ENCODE data around the gene INTS3.

The INTS3 gene

DNA sequence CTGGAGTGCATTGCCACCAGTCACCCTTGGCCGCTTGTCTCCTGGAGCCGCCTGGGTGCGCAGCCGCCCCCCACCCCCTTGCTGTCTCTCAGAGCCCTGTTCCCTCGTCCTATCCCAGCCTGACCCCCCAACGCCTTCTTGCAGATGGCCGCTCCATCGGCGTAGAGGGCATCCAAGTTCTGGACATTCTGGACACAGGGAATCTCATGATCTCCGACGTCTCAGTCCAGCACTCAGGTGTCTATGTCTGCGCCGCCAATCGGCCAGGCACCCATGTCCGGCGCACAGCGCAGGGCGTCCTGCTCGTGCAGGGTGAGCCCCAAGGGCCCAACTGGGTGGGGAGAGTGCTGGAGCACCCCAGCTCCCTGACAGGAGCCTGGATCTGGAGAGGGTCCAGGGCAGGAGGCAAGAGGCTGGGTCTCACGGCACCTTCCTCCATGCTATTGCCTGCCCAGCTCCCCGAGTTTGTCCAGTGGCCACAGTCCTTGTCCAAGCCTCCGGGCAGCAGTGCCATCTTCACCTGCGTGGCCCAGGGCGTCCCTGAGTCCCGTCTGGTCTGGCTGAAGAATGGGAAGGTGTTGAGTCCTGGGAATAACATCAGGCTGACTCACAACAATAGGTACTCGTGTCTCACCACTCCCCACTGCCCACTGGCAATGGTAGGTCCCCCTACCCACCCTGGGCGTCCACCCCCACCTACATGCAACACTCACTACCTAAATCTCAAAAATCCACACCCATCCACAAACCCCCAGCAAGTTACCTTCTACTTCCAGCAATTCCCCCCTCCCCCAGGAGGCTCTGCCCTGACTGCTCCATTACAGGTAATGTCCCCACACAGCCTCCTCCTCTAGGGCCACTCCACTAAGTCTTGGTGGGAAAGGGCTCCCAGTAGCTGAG is 72.0 kb downstream of the INTS3 start:
- no peak for DNase-seq

DNA sequence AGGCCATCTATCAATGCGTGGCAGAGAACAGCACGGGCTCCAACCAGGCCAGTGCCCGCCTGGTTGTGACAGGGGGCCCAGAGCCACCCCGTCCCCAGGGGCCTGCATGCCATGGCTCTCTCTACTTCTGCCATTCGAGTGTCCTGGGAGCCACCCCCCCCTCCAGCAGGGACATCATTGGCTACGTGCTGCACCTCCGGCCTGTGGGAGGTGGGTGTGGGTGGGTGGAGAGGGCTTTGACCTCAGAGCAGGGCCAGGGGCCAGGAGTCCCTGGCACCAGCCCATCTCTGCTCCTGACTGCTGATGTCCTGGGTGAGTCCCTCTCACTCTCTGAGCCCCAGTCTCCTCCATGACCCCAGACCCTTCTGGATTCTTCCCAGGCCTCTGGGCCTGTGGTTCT is 72.7 kb downstream of the INTS3 start:
- DNase-seq, result no peak

DNA sequence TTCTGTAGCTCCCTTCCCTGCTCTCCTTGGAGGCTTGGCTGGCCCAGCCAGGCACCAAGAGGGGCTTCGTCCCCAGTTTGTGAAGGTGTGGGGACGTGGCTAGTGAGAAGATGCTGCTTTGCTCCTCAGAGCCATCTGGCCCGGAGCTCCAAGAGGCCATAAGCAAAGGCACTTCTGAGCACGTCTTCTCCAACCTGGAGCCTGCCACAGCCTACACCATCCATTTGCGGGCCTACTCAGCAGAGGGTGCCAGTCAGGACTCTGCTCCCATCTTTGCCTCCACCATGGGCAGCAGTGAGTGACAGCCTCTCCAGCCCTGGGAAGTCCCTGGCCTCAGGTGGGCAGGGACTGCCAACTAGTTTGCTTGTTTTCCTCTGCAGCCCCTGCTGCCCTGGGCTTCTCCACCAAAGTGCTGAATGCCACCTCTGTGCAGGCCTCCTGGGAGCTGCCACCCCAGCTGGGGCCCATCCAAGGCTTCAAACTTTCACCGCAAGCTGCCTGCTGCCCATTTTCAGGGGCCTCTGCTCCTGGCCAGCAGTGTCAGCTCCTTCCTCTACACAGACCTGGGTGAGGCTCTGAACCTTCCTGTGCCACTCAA is 73.3 kb downstream of the INTS3 start:
- DNase-seq, result no peak

DNA sequence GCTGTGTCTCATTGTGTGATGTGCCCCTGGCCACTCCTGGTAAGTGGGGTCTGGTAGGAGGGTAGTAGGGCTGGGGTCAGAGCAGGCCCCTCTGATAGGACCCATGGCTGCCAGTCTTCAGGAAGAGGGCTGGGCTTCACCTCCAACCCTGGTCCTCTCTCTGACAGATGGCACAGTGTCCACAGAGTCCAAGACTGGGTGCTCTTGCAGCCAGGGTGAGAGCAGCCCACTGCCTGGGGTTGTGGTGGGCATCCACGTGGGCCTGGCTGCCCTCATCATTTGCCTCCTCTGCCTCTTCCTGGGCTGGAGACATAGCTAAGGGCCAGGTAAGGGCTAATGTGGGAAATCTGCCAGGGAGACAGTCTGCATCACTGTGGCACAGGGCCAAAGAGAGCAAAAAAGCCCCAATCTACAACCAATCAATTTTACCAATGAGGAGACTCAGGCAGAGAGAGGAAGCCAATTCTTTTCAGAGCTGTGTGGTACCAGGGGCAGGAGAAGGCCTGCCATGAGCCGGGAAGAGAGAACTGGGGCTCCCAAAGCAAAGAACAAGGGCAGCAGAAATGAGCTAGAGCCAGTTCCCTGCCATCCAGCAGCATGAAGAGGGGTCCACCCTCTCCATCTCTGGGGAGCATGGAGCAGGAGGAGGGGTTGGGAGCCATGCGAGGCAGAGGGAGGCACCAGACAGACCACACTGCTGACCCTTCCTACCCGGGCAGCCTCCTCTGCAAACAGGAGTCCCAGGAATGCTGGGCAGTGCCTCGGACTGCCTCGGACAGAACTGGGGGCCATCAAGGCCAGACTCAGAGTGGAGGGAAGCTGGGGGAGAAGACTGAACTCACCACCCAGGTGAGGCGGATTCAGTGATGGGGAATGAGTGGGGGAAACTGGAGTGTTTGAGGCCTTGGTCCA is 74.2 kb downstream of the INTS3 start:
- no peak for DNase-seq

DNA sequence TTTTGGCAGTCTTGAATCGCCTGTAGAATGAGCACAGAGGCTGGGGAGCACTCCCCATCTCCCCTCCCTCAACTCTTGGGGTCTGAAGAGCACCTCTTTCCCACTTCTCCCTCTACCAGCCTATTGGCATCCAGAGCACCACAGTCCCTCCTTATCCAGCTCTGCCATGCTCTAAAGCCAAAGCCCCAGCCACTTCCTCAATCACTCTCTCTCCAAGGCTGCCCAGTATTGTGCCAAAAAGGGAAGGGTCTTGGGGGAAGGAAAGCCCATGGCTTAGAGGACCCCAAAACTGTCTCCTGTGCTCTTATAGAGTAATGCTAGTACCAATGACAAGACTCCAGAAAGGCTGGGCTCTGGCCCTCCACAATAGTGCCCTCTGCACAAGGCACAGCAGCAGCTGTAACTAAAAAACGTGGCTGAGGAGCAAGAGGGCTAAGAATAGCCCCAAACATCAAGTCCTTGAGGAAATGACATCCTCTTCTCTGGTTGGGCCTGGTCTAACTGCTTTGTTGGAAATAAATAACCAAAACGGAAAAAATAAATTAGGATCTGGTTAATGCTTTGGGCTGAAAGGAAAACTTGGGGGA is 75.7 kb downstream of the INTS3 start:
- DNase-seq, result no peak

DNA sequence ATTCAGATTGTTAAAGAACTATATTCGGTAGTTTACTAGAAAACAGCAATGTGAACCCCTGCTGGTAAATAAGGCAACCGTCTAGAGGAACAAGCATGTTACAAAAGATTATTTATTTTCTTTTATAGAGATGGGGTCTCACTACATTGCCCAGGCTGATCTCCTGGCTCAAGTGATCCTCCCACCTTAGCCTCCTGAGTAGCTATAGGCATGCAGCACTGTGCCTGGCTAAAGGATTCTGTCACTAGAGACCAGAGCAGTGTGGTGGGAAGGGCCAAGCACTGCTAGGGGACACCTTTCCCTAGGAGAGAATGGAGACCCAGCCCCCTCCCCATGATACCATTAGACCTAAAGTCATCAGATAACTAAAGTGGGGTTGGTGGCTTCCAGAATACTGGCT is 76.3 kb downstream of the INTS3 start:
- DNase-seq, result no peak

DNA sequence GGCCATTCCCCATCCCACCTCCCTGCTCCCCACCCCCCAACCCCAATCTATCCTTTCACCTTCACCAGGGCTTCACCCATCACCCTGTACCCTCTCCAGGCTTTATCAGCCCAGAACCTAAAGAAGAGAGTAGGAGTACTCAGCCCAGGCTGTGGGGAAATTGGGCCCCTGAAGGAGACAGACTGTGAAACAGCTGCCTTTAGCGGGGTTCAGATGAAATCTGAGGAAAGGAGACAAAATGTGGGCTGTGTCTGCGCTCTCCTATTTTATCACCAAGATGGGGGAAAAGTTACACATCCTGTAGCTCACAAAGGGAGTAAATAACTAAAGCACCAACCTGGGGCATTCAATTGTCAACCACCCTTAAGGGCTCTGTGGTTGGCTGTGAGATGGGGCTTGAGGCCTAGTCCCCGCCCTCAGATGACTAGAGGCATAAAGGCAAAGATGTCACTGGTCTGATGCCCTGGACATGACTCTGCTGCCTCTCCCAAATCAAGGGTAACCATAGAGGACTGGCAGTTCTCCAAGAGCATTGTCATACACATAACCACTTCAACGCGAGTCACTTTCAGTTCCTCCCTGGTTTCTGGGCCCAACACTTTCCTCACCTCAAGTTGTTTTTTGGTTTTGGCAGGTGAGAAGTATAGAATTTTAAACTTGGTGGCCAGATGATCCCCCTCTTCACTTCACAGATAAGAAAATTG is 77.3 kb downstream of the INTS3 start:
- no peak for DNase-seq

DNA sequence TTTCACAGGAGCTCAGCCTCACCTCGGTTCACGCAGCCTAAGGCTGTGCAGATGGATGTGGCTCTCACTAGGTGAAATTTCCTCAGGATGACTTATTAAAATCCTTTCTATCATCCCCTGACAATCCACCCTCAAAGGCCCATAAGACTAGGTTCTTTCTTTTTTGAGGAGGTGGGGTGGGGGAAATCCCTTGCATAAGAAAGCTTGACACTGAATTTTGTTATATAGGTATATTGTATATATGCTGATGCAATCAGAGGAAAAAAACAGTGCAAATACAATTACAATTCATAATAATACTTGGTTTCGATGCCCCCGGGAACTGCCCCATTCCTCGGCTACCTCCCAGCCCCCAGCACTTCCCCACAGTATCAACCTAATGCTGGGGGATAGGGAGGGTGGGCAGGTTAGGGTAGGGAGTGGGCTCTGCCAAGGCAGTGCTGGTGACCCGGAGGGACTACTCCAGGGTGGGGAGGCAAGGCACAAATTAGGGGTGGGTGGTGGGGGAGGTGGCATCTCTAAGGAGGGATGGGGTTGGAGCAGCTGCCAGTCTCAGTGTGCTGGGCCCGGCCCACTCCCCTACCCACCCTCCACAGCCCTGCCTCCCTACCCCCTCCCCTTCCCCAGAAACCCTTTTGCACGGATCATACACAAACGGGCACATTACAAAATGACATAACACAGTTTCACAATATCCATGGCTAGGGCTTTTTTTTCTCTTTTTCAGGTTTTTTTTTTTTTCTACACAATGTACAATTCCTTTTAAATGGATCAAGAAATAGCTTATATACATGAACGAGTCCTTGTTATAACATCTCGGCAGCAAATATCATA is 78.3 kb downstream of the INTS3 start:
- DNase-seq, result no peak

DNA sequence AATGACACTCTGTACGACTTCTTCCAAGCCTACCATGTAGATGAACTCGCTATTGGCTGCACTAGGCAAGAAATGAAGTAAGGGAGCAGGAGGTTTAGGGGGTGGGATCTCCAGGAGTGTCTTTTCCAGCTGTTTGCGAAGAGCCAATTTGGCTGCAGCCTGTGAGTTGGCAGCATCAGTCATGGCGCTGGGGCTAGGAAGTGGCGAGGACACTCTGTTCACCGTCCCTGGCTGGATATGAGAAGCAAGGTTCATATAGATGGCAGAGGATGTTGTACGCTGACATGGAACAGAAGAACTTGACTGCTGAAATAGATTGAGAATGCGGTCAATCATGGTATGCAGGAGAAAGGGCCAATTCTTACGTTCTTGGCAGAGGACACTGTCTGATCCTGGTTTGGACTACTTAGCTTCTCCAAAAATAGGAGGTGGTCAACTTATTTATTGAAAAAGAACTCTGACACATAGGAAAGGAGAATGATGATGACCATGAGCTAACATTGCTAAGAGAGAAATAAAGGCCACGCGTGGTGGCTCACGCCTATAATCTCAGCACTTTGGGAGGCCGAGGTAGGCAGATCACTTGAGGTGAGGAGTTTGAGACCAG is 88.5 kb downstream of the INTS3 start:
- DNase-seq, result no peak

DNA sequence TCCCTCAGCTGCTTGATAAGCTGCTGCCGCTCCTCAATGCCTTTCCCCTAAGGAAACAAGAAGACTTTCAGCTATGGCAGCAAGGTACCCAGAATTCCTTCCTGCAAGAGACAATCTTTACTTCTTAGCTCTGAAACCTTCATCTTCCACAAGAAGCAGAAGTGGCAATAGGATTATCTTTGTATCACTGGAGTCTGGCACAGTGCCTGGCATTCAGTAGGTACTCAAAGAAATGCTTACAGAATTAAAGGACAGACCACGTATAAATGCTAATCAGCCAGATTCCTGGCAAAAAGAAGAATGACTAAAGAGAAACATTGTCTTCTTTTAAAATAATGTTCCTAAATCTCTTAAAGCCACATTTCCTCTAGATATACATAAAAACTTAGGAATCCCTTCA is 91.0 kb downstream of the INTS3 start:
- DNase-seq, result no peak

All from activated CD4-positive, CD25-positive, alpha-beta regulatory T cell treated with anti-CD3 and anti-CD28 coated beads, Interleukin-2, amount 50 U/mL, for 72 hours (primary cell).